IMR-90 (cell line): ENCODE measurements around the gene ANKRD13B. TPM values are rescaled to one million over a fixed set of nuclear protein-coding genes. Genes with fewer than 3 reads are reported as not detected.
A peak's percentile ranks its signal among the peaks of the same experiment; 100 is the strongest.

Experiments
- ATAC-seq: fragments of 200-7000 bp; cut with Tn5 transposase; 2 replicates; pipeline ENCODE4 v1.9.1; 2020; ENCODE audit warnings: low read depth, mild to moderate bottlenecking, moderate library complexity
- BruUV-seq: library from RNA; stranded (reverse); fragments of 400-500 nt; replicated peaks from 2 replicates; lab custom pipeline; 2021; lab: Mats Ljungman, UMichigan
- CTCF ChIA-PET: fragments of 300-600 bp; formaldehyde crosslinking; extraction: SDS; loops from one replicate; lab custom pipeline; 2021; ENCODE audit warnings: antibody characterized with exemption; lab: Yijun Ruan, JAX
- POLR2A ChIA-PET: fragments of 300-600 bp; sonication (Branson Sonifier 250); formaldehyde crosslinking; loops from one replicate; lab custom pipeline; 2022; ENCODE audit warnings: antibody characterized with exemption; ENCODE audit not compliant: unreplicated experiment; lab: Charles Lee
- DNase-seq: peaks from one replicate; pipeline ENCODE4 v3.0.0; 2013
- H2AFZ ChIP-seq: replicated peaks from 2 replicates; pipeline ENCODE3; 2013; ENCODE audit warnings: low read length, mild to moderate bottlenecking; ENCODE audit not compliant: poor library complexity
- H2AK5ac ChIP-seq: 2 replicates; pipeline ENCODE4 v1.6.1; 2013; ENCODE audit warnings: low read depth, low read length, inconsistent platforms
- H2AK9ac ChIP-seq: replicated peaks from 2 replicates; pipeline ENCODE3; 2013; ENCODE audit warnings: mild to moderate bottlenecking, low read depth, low read length, moderate library complexity; ENCODE audit not compliant: poor library complexity
- H2BK120ac ChIP-seq: 2 replicates; pipeline ENCODE4 v1.6.1; 2013; ENCODE audit warnings: low read depth, low read length, inconsistent platforms
- H2BK15ac ChIP-seq: 3 replicates; pipeline ENCODE4 v1.6.1; 2013; ENCODE audit warnings: low read depth, low read length, inconsistent platforms
- H2BK20ac ChIP-seq: 2 replicates; pipeline ENCODE4 v1.6.1; 2013; ENCODE audit warnings: low read depth, mild to moderate bottlenecking, inconsistent platforms, low read length, moderate library complexity
- H2BK5ac ChIP-seq: 2 replicates; pipeline ENCODE4 v1.6.1; 2013; ENCODE audit warnings: mild to moderate bottlenecking, low read depth, low read length, inconsistent platforms; ENCODE audit not compliant: poor library complexity, severe bottlenecking
- H3K14ac ChIP-seq: replicated peaks from 2 replicates; pipeline ENCODE4 v1.6.1; 2013; ENCODE audit warnings: low read depth, low read length, inconsistent platforms
- H3K18ac ChIP-seq: 2 replicates; pipeline ENCODE4 v1.6.1; 2013; ENCODE audit warnings: low read depth, low read length, control low read depth
- H3K23ac ChIP-seq: 2 replicates; pipeline ENCODE4 v1.6.1; 2013; ENCODE audit warnings: low read depth, low read length, inconsistent platforms
- H3K27ac ChIP-seq: 2 replicates; pipeline ENCODE4 v1.5.1; 2013; ENCODE audit warnings: mild to moderate bottlenecking, control low read depth, low read length; ENCODE audit not compliant: insufficient read depth
- H3K27me3 ChIP-seq: 2 replicates; pipeline ENCODE4 v1.6.1; 2013; ENCODE audit warnings: low read length; ENCODE audit not compliant: control insufficient read depth, insufficient read depth
- H3K36me3 ChIP-seq: 2 replicates; pipeline ENCODE4 v1.6.1; 2013; ENCODE audit warnings: low read length, mixed read lengths; ENCODE audit not compliant: control insufficient read depth, insufficient read depth
- H3K4ac ChIP-seq: 2 replicates; pipeline ENCODE4 v1.6.1; 2013; ENCODE audit warnings: low read depth, low read length, inconsistent platforms
- H3K4me1 ChIP-seq: 2 replicates; pipeline ENCODE4 v1.6.1; 2013; ENCODE audit warnings: low read length, mixed read lengths; ENCODE audit not compliant: control insufficient read depth, insufficient read depth
- H3K4me2 ChIP-seq: 2 replicates; pipeline ENCODE4 v1.6.1; 2013; ENCODE audit warnings: low read depth, mild to moderate bottlenecking, control low read depth, low read length, moderate library complexity
- H3K4me3 ChIP-seq: 2 replicates; pipeline ENCODE4 v1.5.1; 2013; ENCODE audit warnings: low read depth, mild to moderate bottlenecking, control low read depth, low read length, moderate library complexity; ENCODE audit not compliant: insufficient read depth
- H3K56ac ChIP-seq: 2 replicates; pipeline ENCODE4 v1.6.1; 2013; ENCODE audit warnings: low read length, inconsistent platforms; ENCODE audit not compliant: insufficient read depth; ENCODE audit errors: extremely low read depth
- H3K79me1 ChIP-seq, 2 experiments: 2 replicates each; pipeline ENCODE4 v1.6.1; 2013; ENCODE audit warnings: low read length in 2 of 2, inconsistent platforms in 1 of 2, low read depth in 1 of 2
- H3K9ac ChIP-seq: 2 replicates; pipeline ENCODE4 v1.6.1; 2013; ENCODE audit warnings: low read depth, low read length, control low read depth
- H3K9me1 ChIP-seq: 2 replicates; pipeline ENCODE4 v1.6.1; 2013; ENCODE audit warnings: low read length, inconsistent platforms; ENCODE audit not compliant: insufficient read depth
- H3K9me3 ChIP-seq: 2 replicates; pipeline ENCODE4 v1.6.1; 2013; ENCODE audit warnings: low read length; ENCODE audit not compliant: control insufficient read depth, insufficient read depth
- H4K20me1 ChIP-seq: 2 replicates; pipeline ENCODE4 v1.6.1; 2013; ENCODE audit warnings: low read length, inconsistent platforms; ENCODE audit not compliant: insufficient read depth
- H4K5ac ChIP-seq: 2 replicates; pipeline ENCODE4 v1.6.1; 2013; ENCODE audit warnings: mild to moderate bottlenecking, low read depth, low read length, control low read depth
- H4K8ac ChIP-seq, 2 experiments: 2 replicates each; pipeline ENCODE4 v1.6.1; 2013; ENCODE audit warnings: low read depth in 2 of 2, low read length in 2 of 2, control low read depth in 1 of 2, inconsistent platforms in 1 of 2
- H4K91ac ChIP-seq: 2 replicates; pipeline ENCODE4 v1.6.1; 2013; ENCODE audit warnings: low read depth, low read length, inconsistent platforms; ENCODE audit not compliant: insufficient read depth
- CHD1 ChIP-seq: IDR thresholded peaks from 2 replicates; pipeline ENCODE4 v1.6.1; 2012; ENCODE audit warnings: low read depth, low read length, improper control_type of control experiment
- FOS ChIP-seq: fragments of 150-350 bp; IDR thresholded peaks from 2 replicates; pipeline ENCODE4 v1.6.1; 2016; ENCODE audit warnings: low read depth, low read length
- MAZ ChIP-seq: IDR thresholded peaks from 2 replicates; pipeline ENCODE4 v1.6.1; 2012; ENCODE audit warnings: low read depth, mild to moderate bottlenecking, low read length, improper control_type of control experiment, moderate library complexity, borderline replicate concordance
- NFE2L2 ChIP-seq: fragments of 150-350 bp; IDR thresholded peaks from 2 replicates; pipeline ENCODE4 v1.6.1; 2016; ENCODE audit warnings: low read depth, mild to moderate bottlenecking, low read length
- POLR2A ChIP-seq: IDR thresholded peaks from 2 replicates; pipeline ENCODE4 v1.6.1; 2012; ENCODE audit warnings: mild to moderate bottlenecking, low read depth, low read length
- WGBS, 2 experiments: methylation state at CpG; one replicate each; pipeline versions ENCODE4 v1.1.5 to v1.1.7; 2013; ENCODE audit warnings: missing lambda C conversion rate in 2 of 2; ENCODE audit not compliant: insufficient read length in 1 of 2; ENCODE audit errors: extremely low coverage in 2 of 2; 5-methylcytosine and 5-hydroxymethylcytosine counted together
- dilution Hi-C: fragments of 300-500 bp; cut with HindIII; formaldehyde crosslinking; loops from one replicate; pipeline ENCODE4 v1.14.3; 2018; ENCODE audit warnings: low sequenced_read_pairs; ENCODE audit not compliant: unreplicated experiment
- in situ Hi-C: fragments of 300-500 bp; cut with MboI; formaldehyde crosslinking; loops from 3 replicates; pipeline ENCODE4 v1.14.3; 2019; ENCODE audit warnings: low sequenced_read_pairs, inconsistent platforms, mixed read lengths
- intact Hi-C: fragments of 100-400 bp; cut with micrococcal nuclease; formaldehyde crosslinking; loops from 2 replicates; pipeline ENCODE4 v1.10.0; 2022
- polyA plus RNA-seq, 3 experiments: library from polyadenylated mRNA; depleted of rRNA; stranded (reverse); fragments of >200 nt; gene quantifications; 2 replicates each; pipeline ENCODE4 v1.2.3, GENCODE V29; 2012; ENCODE audit warnings: low replicate concordance in 1 of 3
- total RNA-seq: library from RNA; depleted of rRNA; stranded (reverse); fragments of >200 nt; gene quantifications from 2 replicates; pipeline ENCODE4 v1.2.3, GENCODE V29; 2012
- TF ChIP-seq, protein P1 (sequence below): fragments of 150-350 bp; IDR thresholded peaks from 2 replicates; pipeline ENCODE4 v1.6.1; 2016; ENCODE audit warnings: low read depth, mild to moderate bottlenecking, low read length, moderate library complexity, borderline replicate concordance

The ANKRD13B gene
- total and polyA plus RNA-seq, 2 of the 4 experiments (the other 2 are of a cell fraction): 0.90 to 4.0 TPM

DNA sequence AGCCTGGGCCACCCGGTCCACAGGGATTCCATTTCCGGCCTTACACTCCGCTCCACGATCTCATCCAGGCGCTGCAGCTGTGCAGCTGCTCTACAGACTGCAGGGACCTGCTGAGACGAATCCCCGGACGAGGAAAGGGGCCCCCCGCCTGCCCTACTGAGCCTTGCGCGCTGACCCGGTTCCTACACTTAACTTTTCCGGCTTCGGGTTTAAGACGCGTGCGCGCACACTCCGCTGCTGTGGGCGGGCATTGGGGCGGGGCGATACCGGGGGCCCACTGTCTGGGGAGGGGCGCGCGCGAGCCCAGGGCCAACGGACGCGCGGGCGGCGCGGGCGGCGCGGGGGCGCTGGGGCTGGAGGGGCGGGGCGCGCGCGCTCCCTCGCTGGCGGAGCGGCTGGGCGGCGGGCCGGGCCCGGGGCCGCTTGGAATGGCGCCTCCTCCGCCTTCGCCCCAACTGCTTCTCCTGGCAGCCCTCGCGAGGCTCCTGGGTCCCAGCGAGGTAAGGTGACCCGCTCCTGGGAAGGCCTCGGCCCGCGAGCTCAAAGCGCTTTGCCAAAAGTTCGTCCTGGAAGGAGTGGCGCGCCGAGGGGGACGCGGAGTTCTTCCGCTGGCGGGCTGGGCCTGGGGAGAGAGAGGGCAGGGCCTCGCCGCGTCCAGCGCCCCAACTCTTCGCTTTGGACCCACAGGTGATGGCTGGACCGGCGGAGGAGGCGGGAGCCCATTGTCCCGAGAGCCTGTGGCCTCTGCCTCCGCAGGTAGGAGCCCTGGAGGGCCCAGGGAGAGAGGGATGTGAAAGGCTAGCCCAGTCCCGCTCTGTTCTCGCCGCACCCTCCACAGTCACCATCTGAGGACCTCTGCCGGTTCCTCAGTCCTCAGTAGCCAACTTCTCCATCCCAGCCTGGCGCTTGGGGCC is 24.3 kb upstream of the ANKRD13B start, which contains the start of gene TP53I13:
Gene TP53I13, plus strand, starts transcription at position 371 of the 914 bp plus-strand sequence. Its CDS starts 58 bp downstream, at position 429.
- BruUV-seq: no TSS peak
- no peak within 1 kb of the TSS for H2BK15ac ChIP-seq
- peak within 1 kb of the TSS; percentile 96 for H2AFZ ChIP-seq
- H4K5ac ChIP-seq: peak within 1 kb of the TSS; percentile 58; the same call in 1 of the 2 replicates
- H3K9me1 ChIP-seq: peaks cover 2% of the 10 kb centered on the region; the same call in 1 of the 2 replicates
- H3K79me1 ChIP-seq: peaks cover 5 to 44% of the 10 kb centered on the region in 2 experiments
- peaks cover 11% of the 10 kb centered on the region for H3K4me1 ChIP-seq
- ATAC-seq (peak; percentile 71), DNase-seq (peak; percentile 68)
- H4K91ac ChIP-seq: peak within 1 kb of the TSS; percentile 84
- H3K4me3 ChIP-seq: peak within 1 kb of the TSS; percentile 97
- H2BK5ac ChIP-seq: peak within 1 kb of the TSS; percentile 78
- H3K18ac ChIP-seq: peak within 1 kb of the TSS; percentile 24; the same call in 1 of the 2 replicates
- dilution Hi-C loops: no loop called here
- peak within 1 kb of the TSS; percentile 60 for H2AK5ac ChIP-seq
- H3K56ac ChIP-seq: peak within 1 kb of the TSS; percentile 52; the same call in 1 of the 2 replicates
- ChIA-PET POLR2A (no interaction called here), CTCF (interaction anchor here (0.6 to 1.4 kb wide), 4 partner anchors 14 to 817 kb away, joined by 3 to 4 read pairs (median 4); no protein-coding TSS in a partner anchor)
- peak within 1 kb of the TSS; percentile 80 to 89 for H4K8ac ChIP-seq
- peak within 1 kb of the TSS; percentile 28; the same call in 1 of the 2 replicates for H2BK120ac ChIP-seq
- peak within 1 kb of the TSS; percentile 87 for H3K9ac ChIP-seq
- no peak for TF ChIP-seq FOS
- 0 out of 2 replicates have a peak, but pooled peaks have one; percentile 30 for TF ChIP-seq POLR2A
- TF ChIP-seq MAZ: peak; percentile 65; the same call in 1 of the 2 replicates
- TF ChIP-seq NFE2L2: no peak
- TF ChIP-seq CHD1: 0 out of 2 replicates have a peak, but pooled peaks have one; percentile 40
- TF ChIP-seq, protein P1, sequence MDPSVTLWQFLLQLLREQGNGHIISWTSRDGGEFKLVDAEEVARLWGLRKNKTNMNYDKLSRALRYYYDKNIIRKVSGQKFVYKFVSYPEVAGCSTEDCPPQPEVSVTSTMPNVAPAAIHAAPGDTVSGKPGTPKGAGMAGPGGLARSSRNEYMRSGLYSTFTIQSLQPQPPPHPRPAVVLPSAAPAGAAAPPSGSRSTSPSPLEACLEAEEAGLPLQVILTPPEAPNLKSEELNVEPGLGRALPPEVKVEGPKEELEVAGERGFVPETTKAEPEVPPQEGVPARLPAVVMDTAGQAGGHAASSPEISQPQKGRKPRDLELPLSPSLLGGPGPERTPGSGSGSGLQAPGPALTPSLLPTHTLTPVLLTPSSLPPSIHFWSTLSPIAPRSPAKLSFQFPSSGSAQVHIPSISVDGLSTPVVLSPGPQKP: no peak
- no peaks in the 10 kb centered on the region for H3K9me3 ChIP-seq
- peaks cover 12% of the 10 kb centered on the region; the same call in 1 of the 2 replicates for H3K36me3 ChIP-seq
- no peak within 1 kb of the TSS for H2BK20ac ChIP-seq
- H3K14ac ChIP-seq: peak within 1 kb of the TSS; percentile 92
- H4K20me1 ChIP-seq: no peaks in the 10 kb centered on the region
- in situ Hi-C loops: no loop called here
- H3K4ac ChIP-seq: peak within 1 kb of the TSS; percentile 69
- WGBS, 2 experiments: 3% methylated on average over 20 of the region's 85 CpGs; no CpG with 5 or more reads in 1 of the 2 experiments
- intact Hi-C loops: loop anchor here (1.0 to 10.0 kb wide), 2 partner anchors 199 to 424 kb away; no protein-coding TSS in a partner anchor
- H3K23ac ChIP-seq: peak within 1 kb of the TSS; percentile 79
- H3K27ac ChIP-seq: peak within 1 kb of the TSS; percentile 88
- no peaks in the 10 kb centered on the region for H3K27me3 ChIP-seq
- peak within 1 kb of the TSS; percentile 93 for H3K4me2 ChIP-seq
- H2AK9ac ChIP-seq: peak within 1 kb of the TSS; percentile 97
